Colonic mucosa (tissue), 4 donors: ENCODE measurements around the gene APBB2. TPM values are rescaled to one million over a fixed set of nuclear protein-coding genes. Genes with fewer than 3 reads are reported as not detected.

ENCODE experiments used
- DNase-seq: peaks from one replicate; pipeline ENCODE4 v3.0.0-alpha.2; 2020
- H3K27ac ChIP-seq: fragments of 200-600 bp; one replicate; pipeline ENCODE4 v1.8.0; 2021
- H3K27me3 ChIP-seq: fragments of 200-600 bp; one replicate; pipeline ENCODE4 v1.8.0; 2021
- H3K36me3 ChIP-seq: fragments of 200-600 bp; one replicate; pipeline ENCODE4 v1.8.0; 2021
- H3K4me1 ChIP-seq: fragments of 200-600 bp; one replicate; pipeline ENCODE4 v1.8.0; 2021; ENCODE audit warnings: mild to moderate bottlenecking
- H3K4me3 ChIP-seq: fragments of 200-600 bp; one replicate; pipeline ENCODE4 v1.8.0; 2021
- H3K9ac ChIP-seq, 2 donors: one replicate each; pipeline ENCODE4 v1.7.0; 2013; ENCODE audit warnings: control low read depth in 2 of 2, low read depth in 2 of 2, low read length in 2 of 2
- H3K9me3 ChIP-seq: fragments of 200-600 bp; one replicate; pipeline ENCODE4 v1.8.0; 2021
- intact Hi-C: fragments of 100-400 bp; cut with DNase I; formaldehyde crosslinking; loops from one replicate; pipeline ENCODE4 v1.14.1; 2022
- total RNA-seq, 2 donors: library from RNA; stranded (reverse); fragmentation: NEBNext Ultra II Directional in 1 of 2; extraction: Animal tissue kit (Norgen Biotek cat#: 25700) in 1 of 2; gene quantifications; one replicate each; pipeline ENCODE4 v1.2.1, GENCODE V29; 2021
- TF ChIP-seq, protein P1 (sequence below): fragments of 200-600 bp; IDR thresholded peaks from one replicate; pipeline ENCODE4 v1.8.0; 2022; ENCODE audit warnings: antibody characterized with exemption, mild to moderate bottlenecking
- donor health status: healthy.
- donor health status: DM: no; HTN: no; CAD: no.
- donor health status: DM: no; HTN: no; CAD: no.

APBB2 gene
- total RNA-seq, 2 donors from 2014 or later: 22.8 to 27.5 TPM

DNA sequence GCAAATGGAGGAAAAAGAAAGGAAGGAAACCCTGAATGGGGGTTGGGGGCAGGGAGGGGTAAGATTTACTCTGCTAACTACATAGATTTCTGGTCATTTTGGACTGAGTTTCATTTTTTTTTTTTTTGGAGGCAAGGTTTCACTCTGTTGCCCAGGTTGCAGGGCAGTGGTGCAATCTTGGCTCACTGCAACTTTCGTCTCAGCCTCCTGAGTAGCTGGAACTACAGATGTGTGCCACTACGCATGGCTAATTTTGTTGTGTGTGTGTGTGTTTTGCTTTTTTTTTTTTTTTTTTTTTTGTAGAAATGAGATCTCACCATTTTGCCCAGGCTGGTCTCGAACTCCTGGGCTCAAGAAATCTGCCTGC is 223.5 kb downstream of the APBB2 start:
- no peaks in the 10 kb centered on the region for H3K27me3 ChIP-seq
- H3K9ac ChIP-seq: no peak overlapping the region
- no peaks in the 10 kb centered on the region for H3K36me3 ChIP-seq
- intact Hi-C loops: no loop called here
- TF ChIP-seq, protein P1, sequence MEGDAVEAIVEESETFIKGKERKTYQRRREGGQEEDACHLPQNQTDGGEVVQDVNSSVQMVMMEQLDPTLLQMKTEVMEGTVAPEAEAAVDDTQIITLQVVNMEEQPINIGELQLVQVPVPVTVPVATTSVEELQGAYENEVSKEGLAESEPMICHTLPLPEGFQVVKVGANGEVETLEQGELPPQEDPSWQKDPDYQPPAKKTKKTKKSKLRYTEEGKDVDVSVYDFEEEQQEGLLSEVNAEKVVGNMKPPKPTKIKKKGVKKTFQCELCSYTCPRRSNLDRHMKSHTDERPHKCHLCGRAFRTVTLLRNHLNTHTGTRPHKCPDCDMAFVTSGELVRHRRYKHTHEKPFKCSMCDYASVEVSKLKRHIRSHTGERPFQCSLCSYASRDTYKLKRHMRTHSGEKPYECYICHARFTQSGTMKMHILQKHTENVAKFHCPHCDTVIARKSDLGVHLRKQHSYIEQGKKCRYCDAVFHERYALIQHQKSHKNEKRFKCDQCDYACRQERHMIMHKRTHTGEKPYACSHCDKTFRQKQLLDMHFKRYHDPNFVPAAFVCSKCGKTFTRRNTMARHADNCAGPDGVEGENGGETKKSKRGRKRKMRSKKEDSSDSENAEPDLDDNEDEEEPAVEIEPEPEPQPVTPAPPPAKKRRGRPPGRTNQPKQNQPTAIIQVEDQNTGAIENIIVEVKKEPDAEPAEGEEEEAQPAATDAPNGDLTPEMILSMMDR: no peak
- H3K4me1 ChIP-seq: no peaks in the 10 kb centered on the region
- no peak overlapping the region for H3K4me3 ChIP-seq
- no peak for DNase-seq
- no peak overlapping the region for H3K27ac ChIP-seq
- no peaks in the 10 kb centered on the region for H3K9me3 ChIP-seq

DNA sequence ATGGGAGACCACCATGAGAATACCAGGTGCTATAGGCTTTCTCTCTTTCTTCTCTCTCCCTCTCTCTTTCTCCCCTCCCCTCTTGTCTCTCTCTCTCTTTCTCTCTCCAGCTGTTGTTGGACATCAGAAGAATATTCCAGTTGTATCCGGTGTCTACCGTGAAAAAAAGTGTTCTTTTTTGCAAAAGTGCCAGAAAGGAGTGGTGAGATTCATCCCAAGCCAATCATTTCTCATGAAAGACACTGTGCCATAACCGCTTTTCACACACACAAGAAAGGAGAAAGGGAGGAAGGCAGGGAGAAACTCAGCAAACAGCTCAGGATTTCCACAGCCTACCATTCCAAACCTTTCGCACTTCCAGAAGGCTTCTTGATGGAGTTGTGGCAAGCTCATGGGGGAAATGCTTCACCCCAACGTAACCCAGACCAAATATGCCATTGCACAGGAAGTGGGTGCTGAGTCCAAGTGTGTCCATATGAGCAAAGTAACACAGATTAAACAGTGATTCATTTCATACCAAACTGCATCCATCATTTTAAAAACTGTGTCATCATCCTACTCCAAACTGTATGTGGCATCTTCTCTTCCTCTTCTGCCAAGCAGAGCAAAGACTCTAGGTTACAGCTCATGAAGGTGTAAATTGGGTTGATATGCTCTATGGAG is 224.0 kb downstream of the APBB2 start:
- intact Hi-C loops: no loop called here
- no peak for DNase-seq
- TF ChIP-seq, protein P1: no peak
- no peaks in the 10 kb centered on the region for H3K36me3 ChIP-seq
- no peaks in the 10 kb centered on the region for H3K27me3 ChIP-seq
- H3K27ac ChIP-seq: no peak overlapping the region
- no peaks in the 10 kb centered on the region for H3K9me3 ChIP-seq
- no peak overlapping the region for H3K9ac ChIP-seq
- H3K4me1 ChIP-seq: no peaks in the 10 kb centered on the region
- no peak overlapping the region for H3K4me3 ChIP-seq

DNA sequence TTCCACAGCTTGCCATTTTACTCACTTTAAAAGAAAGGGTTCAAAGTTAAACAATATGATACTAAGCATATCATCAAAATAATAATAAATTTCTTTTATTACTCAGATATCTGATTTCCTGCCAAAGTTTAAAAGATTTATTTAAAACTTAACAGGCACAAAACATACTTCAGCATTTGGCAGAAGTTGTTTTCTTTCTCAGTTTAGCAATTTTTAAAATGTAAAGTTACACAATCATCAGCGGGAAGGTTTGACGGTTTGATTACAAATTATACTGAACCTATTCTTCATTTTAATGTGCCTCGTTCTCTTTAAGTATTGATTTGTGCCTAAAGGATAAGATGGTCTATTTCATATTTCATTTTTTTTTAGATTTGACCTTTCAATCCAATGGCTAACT is 227.2 kb downstream of the APBB2 start:
- Histone ChIP-seq H3K27ac (no peak overlapping the region), H3K9me3 (no peaks in the 10 kb centered on the region), H3K4me3 (no peak overlapping the region), H3K9ac (no peak overlapping the region), H3K4me1 (no peaks in the 10 kb centered on the region), H3K36me3 (no peaks in the 10 kb centered on the region), H3K27me3 (no peaks in the 10 kb centered on the region)
- DNase-seq: no peak
- TF ChIP-seq, protein P1: no peak
- intact Hi-C loops: no loop called here

DNA sequence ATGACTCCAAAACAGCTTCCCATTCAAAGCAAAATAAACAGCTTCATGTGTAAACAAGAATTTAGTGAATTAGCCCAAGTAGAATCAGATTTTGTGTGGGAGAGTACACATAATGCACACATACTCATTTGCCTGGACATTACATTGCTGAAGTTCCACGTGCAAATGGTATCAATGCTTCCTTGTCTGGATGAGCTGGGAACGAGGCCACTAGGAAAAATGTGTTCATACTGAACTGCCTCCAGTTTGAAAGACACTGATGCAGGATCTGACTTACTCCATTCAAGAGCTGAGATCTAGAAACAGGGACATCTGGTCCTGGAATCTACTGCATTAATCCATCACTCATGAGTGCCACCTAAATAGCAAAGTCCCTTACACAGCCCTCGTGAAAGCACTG is 228.0 kb downstream of the APBB2 start:
- DNase-seq: no peak
- no peaks in the 10 kb centered on the region for H3K27me3 ChIP-seq
- no peak overlapping the region for H3K4me3 ChIP-seq
- no peaks in the 10 kb centered on the region for H3K36me3 ChIP-seq
- H3K4me1 ChIP-seq: no peaks in the 10 kb centered on the region
- intact Hi-C loops: no loop called here
- H3K27ac ChIP-seq: no peak overlapping the region
- TF ChIP-seq, protein P1: no peak
- no peak overlapping the region for H3K9ac ChIP-seq
- H3K9me3 ChIP-seq: no peaks in the 10 kb centered on the region

DNA sequence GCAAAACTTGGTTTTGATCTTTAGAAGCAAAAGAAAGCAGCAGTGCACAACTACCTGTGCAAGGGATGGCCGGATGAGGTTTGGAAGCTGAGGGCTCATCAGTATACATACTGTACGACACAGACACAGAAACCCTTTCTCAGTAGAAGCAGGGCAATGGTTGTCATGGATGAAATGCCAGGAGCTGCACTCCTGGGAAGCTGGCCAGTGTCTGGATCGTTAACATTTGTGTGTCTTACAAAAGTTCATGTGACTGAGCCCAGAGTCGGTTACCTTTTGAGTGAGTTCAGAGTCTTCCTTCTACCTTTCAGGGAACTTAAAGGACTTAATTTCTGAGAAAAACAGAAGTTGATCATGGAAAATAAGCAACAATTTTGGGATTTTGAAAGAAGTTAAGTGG is 230.3 kb downstream of the APBB2 start:
- Histone ChIP-seq H3K4me1 (no peaks in the 10 kb centered on the region), H3K27me3 (no peaks in the 10 kb centered on the region), H3K4me3 (no peak overlapping the region), H3K27ac (no peak overlapping the region), H3K36me3 (no peaks in the 10 kb centered on the region), H3K9ac (no peak overlapping the region), H3K9me3 (no peaks in the 10 kb centered on the region)
- intact Hi-C loops: no loop called here
- no peak for DNase-seq
- TF ChIP-seq, protein P1: no peak
